Activated T-cell treated with anti-CD3 and anti-CD28 coated beads, Interleukin-2, amount 50 U/mL, for 4 hours (primary cell): Measurements from ENCODE around the gene CAMK2N1. TPM values are rescaled to one million over a fixed set of nuclear protein-coding genes. Genes with fewer than 3 reads are reported as not detected.

ENCODE experiments used
- ATAC-seq, 2 donors: fragments of 200-7000 bp; cut with Tn5 transposase; one replicate each; pipeline ENCODE4 v1.10.0; 2021
- DNase-seq: peaks from one replicate; pipeline ENCODE4 v3.0.0-alpha.2; 2020
- H3K27me3 Mint-ChIP-seq: one replicate; pipeline ENCODE4 v1.8.0; 2021; ENCODE audit warnings: low read depth, mixed read lengths
- H3K36me3 Mint-ChIP-seq: one replicate; pipeline ENCODE4 v1.8.0; 2022; ENCODE audit warnings: mixed read lengths; ENCODE audit not compliant: insufficient read depth
- H3K4me1 Mint-ChIP-seq: one replicate; pipeline ENCODE4 v1.8.0; 2021; ENCODE audit warnings: low read depth, mixed read lengths
- H3K4me3 Mint-ChIP-seq: one replicate; pipeline ENCODE4 v1.8.0; 2021; ENCODE audit warnings: mild to moderate bottlenecking, moderate library complexity, mixed read lengths
- H3K9me3 Mint-ChIP-seq: one replicate; pipeline ENCODE4 v1.8.0; 2021; ENCODE audit warnings: mixed read lengths
- total RNA-seq, 3 donors: library from RNA; stranded (reverse); gene quantifications; one replicate each; pipeline ENCODE4 v1.2.1, GENCODE V29; 2021

CAMK2N1 gene
- total RNA-seq, 3 donors from 2014 or later: 1.3 to 1.6 (median 1.5) TPM

- H3K4me1 Mint-ChIP-seq: peaks cover 16% of the 10 kb centered on the region
- H3K9me3 Mint-ChIP-seq: no peaks in the 10 kb centered on the region
- no peak overlapping the region for H3K4me3 Mint-ChIP-seq
- DNase-seq (no peak), ATAC-seq (no peak)
- no peaks in the 10 kb centered on the region for H3K36me3 Mint-ChIP-seq
- H3K27me3 Mint-ChIP-seq: peaks cover 18% of the 10 kb centered on the region
Observed at GRCh38 chr1:20491178-20491577, 5.2 kb upstream of the CAMK2N1 start.

GRCh38 chr1:20487236-20487590 is 1.2 kb upstream of the CAMK2N1 start:
- Mint-ChIP-seq H3K4me3 (peak overlapping the region; percentile 75), H3K27me3 (peaks cover 40% of the 10 kb centered on the region), H3K4me1 (peaks cover 18% of the 10 kb centered on the region), H3K36me3 (peaks cover 2% of the 10 kb centered on the region), H3K9me3 (no peaks in the 10 kb centered on the region)
- ATAC-seq (no peak), DNase-seq (no peak)

GRCh38 chr1:20486457-20487235 is 636 bp upstream of the CAMK2N1 start:
- DNase-seq: no peak
- Mint-ChIP-seq H3K9me3 (no peaks in the 10 kb centered on the region), H3K4me1 (peaks cover 18% of the 10 kb centered on the region), H3K36me3 (peaks cover 2% of the 10 kb centered on the region), H3K27me3 (peaks cover 45% of the 10 kb centered on the region), H3K4me3 (peak overlapping the region; percentile 75)
- ATAC-seq: peak in 1 of 2 donors; percentile 2

- Mint-ChIP-seq H3K27me3 (peaks cover 61% of the 10 kb centered on the region), H3K36me3 (peaks cover 2% of the 10 kb centered on the region), H3K4me1 (peaks cover 20% of the 10 kb centered on the region), H3K4me3 (peak overlapping the region; percentile 78), H3K9me3 (no peaks in the 10 kb centered on the region)
- DNase-seq (no peak), ATAC-seq (peak in 1 of 2 donors; percentile 6)
Observed at GRCh38 chr1:20484519-20485462, 1.2 kb downstream of the CAMK2N1 start.

- Mint-ChIP-seq H3K36me3 (peaks cover 2% of the 10 kb centered on the region), H3K4me1 (peaks cover 20% of the 10 kb centered on the region), H3K9me3 (no peaks in the 10 kb centered on the region), H3K27me3 (peaks cover 68% of the 10 kb centered on the region), H3K4me3 (peak overlapping the region; percentile 78)
- DNase-seq: no peak
- ATAC-seq: no peak
Observed at GRCh38 chr1:20483833-20484518, 2.0 kb downstream of the CAMK2N1 start.

GRCh38 chr1:20483098-20483832 is 2.7 kb downstream of the CAMK2N1 start:
- H3K9me3 Mint-ChIP-seq: no peaks in the 10 kb centered on the region
- peaks cover 2% of the 10 kb centered on the region for H3K36me3 Mint-ChIP-seq
- no peak for DNase-seq
- H3K4me1 Mint-ChIP-seq: peaks cover 20% of the 10 kb centered on the region
- H3K4me3 Mint-ChIP-seq: peak overlapping the region; percentile 27
- peaks cover 68% of the 10 kb centered on the region for H3K27me3 Mint-ChIP-seq
- no peak for ATAC-seq

GRCh38 chr1:20481643-20482498 is 4.1 kb downstream of the CAMK2N1 start:
- H3K27me3 Mint-ChIP-seq: peaks cover 67% of the 10 kb centered on the region
- no peak for DNase-seq
- no peaks in the 10 kb centered on the region for H3K9me3 Mint-ChIP-seq
- no peak for ATAC-seq
- peaks cover 2% of the 10 kb centered on the region for H3K36me3 Mint-ChIP-seq
- peaks cover 16% of the 10 kb centered on the region for H3K4me1 Mint-ChIP-seq
- no peak overlapping the region for H3K4me3 Mint-ChIP-seq

- Mint-ChIP-seq H3K4me3 (no peak overlapping the region), H3K36me3 (peaks cover 2% of the 10 kb centered on the region), H3K27me3 (peaks cover 73% of the 10 kb centered on the region), H3K4me1 (peaks cover 15% of the 10 kb centered on the region), H3K9me3 (no peaks in the 10 kb centered on the region)
- no peak for DNase-seq
- no peak for ATAC-seq
Observed at GRCh38 chr1:20480951-20481617, 4.9 kb downstream of the CAMK2N1 start.

GRCh38 chr1:20480243-20480944 is 5.6 kb downstream of the CAMK2N1 start:
- Mint-ChIP-seq H3K27me3 (peaks cover 76% of the 10 kb centered on the region), H3K9me3 (no peaks in the 10 kb centered on the region), H3K4me3 (no peak overlapping the region), H3K4me1 (peaks cover 13% of the 10 kb centered on the region), H3K36me3 (peaks cover 2% of the 10 kb centered on the region)
- DNase-seq (no peak), ATAC-seq (no peak)

- ATAC-seq (no peak), DNase-seq (no peak)
- Mint-ChIP-seq H3K9me3 (no peaks in the 10 kb centered on the region), H3K27me3 (peaks cover 82% of the 10 kb centered on the region), H3K4me3 (no peak overlapping the region), H3K4me1 (peaks cover 13% of the 10 kb centered on the region), H3K36me3 (peaks cover 2% of the 10 kb centered on the region)
Observed at GRCh38 chr1:20479840-20480239, 6.2 kb downstream of the CAMK2N1 start.

GRCh38 chr1:20478057-20478635 is 7.9 kb downstream of the CAMK2N1 start:
- Mint-ChIP-seq H3K4me3 (no peak overlapping the region), H3K4me1 (peaks cover 2% of the 10 kb centered on the region), H3K36me3 (no peaks in the 10 kb centered on the region), H3K9me3 (no peaks in the 10 kb centered on the region), H3K27me3 (peaks cover 85% of the 10 kb centered on the region)
- no peak for ATAC-seq
- DNase-seq: no peak
